AML-193 (cell line): ENCODE results near the gene ZNF140.

Source experiments
- DNase-seq, 2 experiments: peaks; one replicate each; lab custom pipeline; 2025; lab: John Stamatoyannopoulos, UW

The ZNF140 gene

DNA sequence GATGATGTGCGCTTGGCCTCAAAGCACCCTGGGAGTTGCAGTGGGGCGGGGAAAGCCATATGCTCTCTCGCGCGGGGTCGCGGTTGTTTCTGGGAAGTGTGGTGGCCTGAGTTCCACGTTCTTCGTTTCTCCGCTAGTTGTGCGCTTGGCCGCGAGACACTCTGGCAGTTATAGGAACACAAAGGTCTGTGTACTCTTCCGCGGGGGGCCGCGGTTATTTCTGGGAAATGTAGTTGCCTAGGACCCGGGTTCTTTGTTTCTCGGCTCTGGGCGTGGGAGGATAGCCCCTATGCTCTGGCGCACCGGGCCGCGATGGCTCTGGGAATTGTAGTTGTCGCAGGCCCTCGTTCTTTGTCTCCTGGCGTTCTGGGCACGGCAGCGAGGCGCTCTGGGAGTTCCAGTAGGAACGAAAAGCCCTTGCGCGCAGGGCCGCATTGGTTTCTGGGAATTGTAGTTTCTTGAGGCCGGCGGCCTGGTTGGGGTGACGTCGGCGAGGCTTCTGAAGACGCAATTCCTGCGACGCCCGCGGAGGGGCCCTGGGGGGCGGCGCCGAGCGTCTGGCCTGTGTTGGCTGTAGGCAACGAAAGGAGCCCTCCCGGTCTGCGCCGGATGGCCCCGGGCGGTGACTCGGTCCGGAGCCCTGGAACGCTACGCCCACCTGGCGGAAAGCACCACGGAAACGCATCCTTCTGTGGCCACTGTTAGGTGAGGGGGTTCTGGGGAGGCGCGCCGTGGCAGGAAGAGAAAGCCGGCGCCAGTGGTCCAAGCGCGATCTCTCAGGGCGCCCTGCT is at the start of gene ZNF140:
Gene ZNF140 (plus strand): TSS at position 556 of the 791 bp plus-strand sequence. CDS start 398 bp downstream, outside the sequence.
- DNase-seq = peak; percentile 80

DNA sequence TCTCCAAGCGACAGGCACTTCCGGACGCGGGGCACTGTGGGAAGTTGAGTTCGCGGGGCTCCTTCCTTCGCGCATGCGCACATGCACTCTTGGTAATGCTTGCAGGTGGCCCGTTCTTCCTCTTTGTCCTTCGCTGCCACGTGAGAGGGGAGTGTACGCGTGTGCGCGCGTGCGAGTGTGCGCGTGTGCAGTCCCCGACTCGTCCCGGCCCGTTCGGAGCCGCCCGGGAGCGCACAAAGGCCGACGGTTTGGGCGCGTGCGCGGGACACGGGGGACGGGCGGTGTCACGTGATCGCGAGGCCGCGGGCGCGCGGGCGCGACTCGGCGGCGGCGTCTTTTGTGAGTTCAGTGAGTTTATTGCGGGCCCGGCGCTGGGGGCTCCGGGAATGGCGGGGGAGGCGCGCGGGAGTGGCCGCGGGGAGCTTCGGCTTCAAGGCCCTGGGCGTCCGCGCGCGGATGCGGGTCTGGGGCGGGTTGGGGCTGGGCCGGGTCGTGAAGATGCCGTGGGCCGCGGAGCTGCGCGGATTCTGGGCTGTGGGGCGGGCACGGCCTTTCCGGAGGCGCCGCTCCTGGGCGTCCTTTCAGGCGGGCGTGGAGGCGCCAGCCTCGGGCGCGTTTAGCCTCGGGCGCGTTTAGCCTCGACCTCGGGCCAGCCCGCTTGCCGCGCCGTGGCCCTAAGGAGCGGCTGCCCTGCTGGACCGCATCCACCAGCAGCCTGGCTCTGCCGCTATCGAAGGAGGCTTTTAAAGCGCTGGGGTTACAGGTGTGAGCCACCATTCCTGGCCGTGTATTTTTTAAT is 43.3 kb upstream of the ZNF140 start, which contains the start of gene ZNF84:
Gene ZNF84 (plus strand): TSS at position 303 of the 799 bp plus-strand sequence. CDS start 3,959 bp downstream, outside the sequence.
- no peak for DNase-seq

DNA sequence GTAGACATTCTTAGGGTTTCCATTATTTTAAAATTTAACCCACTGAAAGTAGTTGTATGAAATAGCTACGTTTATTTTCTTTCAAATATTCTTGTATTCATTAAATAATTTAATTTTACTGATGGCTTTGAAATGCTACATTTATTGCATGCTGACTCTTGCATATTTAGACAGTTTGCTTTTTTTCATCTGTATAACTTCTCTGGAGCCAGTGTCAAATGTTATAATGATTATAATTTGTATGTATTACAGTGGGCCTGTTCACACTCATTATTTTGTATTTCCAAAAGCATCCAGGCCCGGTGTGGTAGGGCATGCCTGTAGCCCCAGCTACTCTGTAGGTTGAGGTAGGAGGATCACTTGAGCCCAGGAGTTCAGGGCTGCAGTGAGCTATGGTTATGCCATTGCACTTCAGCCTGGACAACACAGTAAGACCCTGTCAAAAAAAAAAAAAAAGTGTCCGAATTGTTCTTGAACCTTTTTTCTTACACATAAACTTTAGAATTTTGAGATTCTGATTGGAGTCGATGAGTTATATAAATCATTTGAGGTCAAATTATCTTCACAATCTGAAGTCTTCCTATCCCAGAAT is 42.5 kb upstream of the ZNF140 start:
- no peak for DNase-seq

DNA sequence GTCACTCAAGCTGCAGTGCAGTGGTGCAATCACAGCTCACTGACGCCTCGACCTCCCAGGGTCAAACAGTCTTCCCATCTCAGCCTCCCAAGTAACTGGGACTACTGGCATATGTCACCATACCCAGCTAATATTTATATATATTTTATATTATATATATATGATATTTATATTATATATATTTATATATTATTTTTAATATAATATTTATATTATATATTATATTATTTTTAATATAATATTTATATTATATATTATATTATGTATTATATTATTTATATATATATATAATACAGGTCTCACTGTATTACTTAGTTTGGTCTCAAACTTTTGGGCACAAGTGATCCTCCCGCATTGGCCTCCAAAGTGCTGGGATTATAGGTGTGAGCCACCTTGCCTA is 34.0 kb upstream of the ZNF140 start:
- no peak for DNase-seq

DNA sequence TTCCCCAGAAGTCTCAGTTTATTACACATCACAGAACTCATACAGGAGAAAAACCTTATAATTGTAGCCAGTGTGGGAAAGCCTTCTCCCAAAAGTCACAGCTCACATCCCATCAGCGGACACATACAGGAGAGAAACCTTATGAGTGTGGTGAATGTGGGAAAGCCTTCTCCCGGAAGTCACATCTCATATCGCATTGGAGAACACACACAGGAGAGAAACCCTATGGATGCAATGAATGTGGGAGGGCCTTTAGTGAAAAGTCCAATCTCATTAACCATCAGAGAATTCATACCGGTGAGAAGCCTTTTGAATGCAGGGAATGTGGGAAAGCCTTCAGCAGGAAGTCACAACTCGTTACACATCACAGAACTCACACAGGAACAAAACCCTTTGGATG is 23.3 kb upstream of the ZNF140 start:
- no peak for DNase-seq

DNA sequence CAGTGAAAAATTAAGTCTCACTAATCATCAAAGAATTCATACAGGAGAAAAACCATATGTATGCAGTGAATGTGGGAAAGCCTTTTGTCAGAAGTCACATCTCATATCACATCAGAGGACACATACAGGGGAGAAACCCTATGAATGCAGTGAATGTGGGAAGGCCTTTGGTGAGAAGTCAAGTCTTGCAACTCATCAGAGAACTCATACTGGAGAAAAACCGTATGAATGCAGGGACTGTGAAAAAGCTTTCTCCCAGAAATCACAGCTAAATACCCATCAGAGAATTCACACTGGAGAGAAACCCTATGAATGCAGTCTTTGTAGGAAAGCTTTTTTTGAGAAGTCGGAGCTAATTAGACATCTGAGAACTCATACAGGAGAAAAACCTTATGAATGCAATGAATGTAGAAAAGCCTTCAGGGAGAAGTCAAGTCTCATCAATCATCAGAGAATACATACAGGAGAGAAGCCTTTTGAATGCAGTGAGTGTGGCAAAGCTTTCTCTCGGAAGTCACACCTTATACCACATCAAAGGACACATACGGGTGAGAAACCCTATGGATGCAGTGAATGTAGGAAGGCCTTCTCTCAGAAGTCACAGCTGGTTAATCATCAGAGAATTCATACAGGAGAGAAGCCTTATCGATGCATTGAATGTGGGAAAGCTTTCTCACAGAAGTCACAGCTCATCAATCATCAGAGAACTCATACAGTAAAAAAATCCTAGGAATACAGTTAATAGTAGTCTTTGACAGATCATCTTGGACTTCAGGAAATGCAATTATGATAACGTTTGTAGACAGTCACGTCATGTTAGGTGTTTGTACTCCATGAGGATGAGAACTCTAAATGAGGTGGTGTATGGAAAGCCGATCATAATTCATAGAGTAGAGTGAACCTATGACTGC is 22.3 kb upstream of the ZNF140 start:
- DNase-seq = no peak

DNA sequence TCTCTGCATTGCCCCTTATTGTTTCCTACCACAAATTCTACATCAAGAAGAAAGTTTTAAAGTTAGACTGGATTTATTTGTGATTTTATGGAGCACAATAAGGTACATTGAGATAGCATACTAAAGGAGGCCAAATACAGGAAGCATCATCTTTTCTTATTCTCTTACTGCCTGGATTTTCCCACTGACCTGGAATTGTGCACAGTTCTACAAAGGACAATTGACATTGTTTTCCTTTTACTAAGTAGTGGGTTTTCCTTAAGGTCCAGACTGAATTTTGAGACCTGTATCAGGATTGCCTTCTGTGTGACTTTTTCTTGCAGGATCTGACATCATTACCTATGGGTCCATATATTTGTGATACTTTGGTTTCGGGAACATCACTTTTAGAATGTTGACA is 18.8 kb upstream of the ZNF140 start:
- no peak for DNase-seq

DNA sequence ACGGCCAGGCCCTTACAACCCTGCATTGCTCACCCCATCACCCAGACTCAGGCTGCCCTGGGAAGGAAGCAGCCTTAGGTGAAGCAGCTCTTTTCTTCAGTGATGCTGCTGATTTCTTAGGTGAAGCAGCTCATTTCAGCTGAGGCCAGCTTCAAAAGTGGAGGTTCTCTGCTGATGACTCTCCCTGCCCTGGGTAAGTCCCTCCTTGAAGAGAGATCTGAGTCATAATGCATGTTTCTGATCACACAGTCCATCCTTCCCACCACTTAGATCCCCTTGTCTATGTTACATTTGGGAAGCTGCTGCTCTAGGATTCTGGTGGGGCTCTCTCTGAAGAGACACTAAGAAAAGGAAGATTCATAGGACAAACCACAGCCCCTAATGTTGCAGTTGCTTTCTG is 17.2 kb upstream of the ZNF140 start:
- no peak for DNase-seq

DNA sequence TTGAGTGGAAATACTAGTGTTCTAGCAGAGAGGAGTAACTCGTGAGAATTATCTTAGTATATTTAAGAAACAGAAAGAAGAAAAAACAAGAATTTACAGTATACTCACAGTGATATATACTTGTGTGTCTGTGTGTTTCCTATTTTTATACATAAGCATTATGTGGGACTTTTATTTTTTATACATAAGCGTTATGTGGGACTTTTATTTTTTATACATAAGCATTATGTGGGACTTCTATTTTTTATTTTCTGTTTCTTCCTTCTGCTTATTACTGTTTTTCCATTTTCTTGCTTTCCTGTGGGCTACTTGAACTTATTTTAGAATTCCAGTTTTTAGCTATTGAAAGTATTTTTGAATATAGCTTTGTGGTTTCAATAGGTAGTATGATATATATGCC is 6.9 kb upstream of the ZNF140 start:
- no peak for DNase-seq

DNA sequence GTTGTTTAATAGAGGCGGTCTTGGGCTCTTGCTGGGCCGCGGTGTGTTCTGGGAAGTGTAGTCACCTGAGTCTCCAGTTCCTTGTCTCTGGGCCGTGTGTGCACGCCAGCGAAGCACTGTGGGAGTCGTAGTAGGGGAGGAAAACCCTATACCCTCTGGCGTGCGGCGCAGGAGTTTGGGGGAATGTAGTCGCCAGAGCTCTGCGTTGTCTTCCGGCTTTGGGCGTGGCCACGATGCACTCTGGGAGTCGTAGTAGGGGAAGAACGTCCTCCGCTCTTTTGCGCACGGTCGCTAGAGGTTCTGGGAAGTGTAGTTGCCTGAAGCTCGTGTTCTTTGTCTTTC is 726 bp upstream of the ZNF140 start:
- DNase-seq = peak; percentile 95 to 96

DNA sequence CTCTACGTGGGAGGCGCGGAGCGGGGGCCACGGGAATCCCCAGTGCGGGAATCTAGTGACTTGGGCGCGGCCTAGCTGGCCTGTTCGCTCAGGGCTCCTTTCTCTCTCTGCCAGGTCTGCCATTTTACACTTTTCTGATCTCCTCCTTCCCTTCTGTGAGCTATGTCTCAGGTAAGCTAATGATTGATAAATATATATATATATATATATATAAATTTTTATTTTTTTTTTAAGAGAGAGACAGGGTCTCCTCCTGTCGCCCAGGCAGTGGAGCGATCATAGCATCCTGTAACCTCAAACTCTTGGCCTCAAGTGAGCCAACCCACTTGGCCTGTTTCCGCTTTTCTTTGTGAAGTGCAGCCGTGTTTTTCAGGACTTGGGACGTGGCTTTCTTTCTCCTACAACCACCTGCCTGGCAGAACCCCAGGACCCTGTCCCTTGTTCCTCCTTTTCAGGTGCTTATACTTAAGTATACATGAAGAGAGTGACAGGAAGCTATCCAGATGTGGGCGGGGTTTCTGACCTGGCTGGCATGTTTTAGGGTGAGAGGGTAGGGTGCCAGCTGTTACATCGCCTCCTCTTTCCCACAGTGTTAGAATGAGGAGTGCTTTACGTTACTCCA is 547 bp downstream of the ZNF140 start:
- no peak for DNase-seq

DNA sequence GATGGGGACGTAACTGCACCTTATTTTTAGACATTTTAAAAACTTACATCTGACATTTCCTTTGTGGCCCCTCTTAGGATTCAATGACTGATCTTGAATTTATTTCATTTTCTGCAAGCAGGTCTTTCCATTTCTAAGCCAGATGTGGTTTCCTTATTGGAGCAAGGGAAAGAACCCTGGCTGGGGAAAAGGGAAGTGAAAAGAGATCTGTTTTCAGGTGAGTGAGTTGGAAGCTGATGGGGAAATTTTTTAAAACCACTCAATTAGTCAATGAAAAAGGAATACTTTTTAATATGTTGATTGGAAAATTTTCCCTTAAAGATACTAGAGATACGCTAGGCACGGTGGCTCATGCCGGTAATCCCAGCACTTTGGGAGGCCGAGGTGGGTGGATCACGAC is 2.6 kb downstream of the ZNF140 start:
- no peak for DNase-seq

DNA sequence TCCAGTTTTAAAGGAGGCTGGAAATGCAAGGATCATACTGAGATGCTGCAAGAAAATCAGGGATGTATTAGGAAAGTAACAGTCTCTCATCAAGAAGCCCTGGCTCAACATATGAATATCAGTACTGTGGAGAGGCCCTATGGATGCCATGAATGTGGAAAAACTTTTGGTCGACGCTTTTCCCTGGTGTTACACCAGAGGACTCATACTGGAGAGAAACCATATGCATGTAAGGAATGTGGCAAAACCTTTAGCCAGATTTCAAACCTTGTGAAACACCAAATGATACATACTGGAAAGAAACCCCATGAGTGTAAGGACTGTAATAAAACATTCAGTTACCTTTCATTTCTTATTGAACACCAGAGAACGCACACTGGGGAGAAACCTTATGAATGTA is 24.9 kb downstream of the ZNF140 start:
- DNase-seq = no peak

DNA sequence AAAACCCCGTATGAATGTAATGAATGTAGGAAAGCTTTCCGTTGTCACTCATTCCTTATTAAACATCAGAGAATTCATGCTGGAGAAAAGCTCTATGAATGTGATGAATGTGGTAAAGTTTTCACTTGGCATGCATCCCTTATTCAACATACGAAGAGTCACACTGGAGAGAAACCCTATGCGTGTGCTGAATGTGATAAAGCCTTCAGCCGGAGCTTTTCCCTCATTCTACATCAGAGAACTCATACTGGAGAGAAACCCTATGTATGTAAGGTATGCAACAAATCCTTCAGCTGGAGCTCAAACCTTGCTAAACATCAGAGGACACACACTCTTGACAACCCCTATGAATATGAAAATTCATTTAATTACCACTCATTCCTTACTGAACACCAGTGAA is 25.5 kb downstream of the ZNF140 start:
- no peak for DNase-seq

DNA sequence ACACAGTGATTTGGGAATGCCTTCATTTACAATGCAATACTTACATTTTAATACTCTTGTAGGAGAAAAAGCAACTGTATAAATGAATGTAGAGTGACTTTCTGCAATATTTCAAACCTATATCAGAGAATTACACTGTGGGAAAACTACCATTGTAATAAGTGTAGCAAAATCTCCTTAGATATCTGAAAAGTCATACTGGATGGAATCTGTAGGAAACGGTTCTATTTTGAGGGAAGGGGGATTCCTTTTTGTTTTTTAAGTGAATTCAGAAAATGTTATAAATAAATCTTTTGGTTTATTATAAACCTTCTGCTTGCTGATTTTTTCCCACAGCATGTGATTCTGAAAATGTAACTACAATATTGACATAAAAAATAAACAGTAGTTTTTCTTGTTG is 26.4 kb downstream of the ZNF140 start:
- no peak for DNase-seq

DNA sequence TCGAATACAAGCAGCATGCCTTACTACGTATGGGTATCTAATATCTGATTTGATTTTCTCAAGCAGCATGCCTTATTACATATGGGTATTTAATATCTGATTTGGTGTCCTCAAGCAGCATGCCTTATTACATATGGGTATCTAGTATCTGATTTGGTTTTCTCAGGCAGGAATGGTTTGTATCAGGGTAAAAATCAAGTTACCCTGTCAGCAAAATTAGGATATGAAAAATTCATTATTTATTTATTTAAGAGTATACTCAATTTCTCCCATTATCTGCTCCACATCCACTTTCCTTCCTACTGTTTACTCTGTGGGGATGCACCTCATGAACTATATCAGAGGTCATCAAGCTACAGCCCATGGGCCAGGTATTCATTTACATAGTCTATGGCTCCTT is 27.4 kb downstream of the ZNF140 start:
- no peak for DNase-seq

DNA sequence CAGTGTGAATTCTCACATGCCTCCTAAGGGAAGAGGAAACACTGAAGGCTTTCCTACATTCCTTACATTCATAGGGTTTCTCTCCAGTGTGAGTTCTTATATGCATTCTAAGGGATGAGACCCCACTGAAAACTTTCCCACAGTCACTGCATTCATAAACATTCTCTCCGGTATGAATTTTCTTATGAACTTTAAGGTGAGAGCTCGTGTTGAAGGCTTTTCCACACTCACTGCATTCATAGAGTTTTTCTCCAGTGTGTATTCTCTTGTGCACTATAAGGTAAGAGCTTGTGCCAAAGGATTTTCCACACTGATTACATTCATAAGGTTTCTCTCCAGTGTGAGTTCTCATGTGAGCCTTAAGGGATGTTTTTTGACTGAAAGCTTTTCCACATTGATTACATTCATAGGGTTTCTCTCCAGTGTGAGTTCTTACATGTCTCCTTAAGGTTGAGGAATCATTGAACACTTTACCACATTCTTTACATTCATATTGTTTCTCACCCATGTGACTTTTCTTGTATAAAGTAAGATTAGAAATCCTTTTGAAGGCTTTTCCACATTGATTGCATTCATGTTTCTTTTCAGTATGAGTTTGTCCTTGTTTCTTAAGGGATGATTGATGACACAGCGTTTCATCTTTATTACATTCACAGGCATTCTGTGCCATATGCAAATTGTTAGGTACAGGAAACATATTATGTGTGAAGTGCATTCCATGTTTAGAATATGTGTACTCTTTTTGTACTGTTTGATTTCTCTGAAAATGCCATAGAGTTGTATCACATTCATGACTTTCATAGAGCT is 39.9 kb downstream of the ZNF140 start:
- DNase-seq = no peak

DNA sequence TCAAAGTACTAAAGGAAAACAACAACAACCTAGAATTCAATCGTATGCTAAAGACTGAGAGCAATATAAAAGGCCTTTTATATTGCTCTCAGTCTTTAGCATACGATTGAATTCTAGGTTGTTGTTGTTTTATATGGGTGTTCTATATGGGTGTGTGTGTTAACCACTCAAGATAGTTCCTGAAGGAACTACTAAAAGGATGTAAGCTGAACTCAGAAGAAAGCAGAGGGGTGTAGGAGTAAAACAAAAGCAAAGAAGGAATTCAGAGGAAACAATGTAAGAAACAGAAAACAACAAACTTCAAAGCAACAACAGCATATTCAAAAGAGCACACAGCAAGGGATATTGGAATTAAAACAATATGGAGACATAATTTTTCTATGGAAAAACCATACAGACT is 44.0 kb downstream of the ZNF140 start:
- no peak for DNase-seq

DNA sequence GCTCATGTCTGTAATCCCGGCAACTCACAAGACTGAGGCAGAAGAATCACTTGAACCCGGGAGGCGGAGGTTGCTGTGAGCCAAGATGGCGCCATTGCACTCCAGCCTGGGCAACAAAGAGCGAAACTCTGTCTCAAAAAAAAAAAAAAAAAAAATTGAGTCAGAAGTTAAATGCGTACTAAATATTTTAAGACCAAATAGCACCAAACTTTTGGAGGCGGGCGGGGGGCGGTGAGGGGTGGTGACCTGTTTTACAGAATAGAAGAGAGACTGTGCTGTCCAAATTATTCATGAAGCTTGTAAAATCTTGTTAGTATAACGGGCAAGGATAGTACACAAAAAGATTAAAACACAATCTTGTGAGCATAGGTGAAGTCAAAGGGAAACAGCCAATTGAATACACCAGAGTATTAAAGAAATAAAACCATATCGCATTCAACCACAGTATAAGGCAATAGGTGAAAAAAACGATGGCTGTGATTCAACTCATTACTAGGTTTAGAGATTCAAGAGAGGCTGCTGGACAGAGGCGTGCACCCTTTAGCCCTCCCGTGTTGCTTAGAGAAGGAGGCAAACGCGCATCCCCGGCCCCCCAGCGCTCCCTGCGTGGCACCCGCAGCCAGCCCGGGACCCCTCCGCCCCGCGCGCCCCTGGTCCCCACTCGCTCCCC is 48.8 kb downstream of the ZNF140 start:
- DNase-seq = no peak
